Calu3 (cell line): ENCODE measurements around the gene RBP7. TPM values are rescaled to one million over a fixed set of nuclear protein-coding genes. Genes with fewer than 3 reads are reported as not detected.

Experiments
- BruUV-seq: library from RNA; stranded (reverse); fragments of 400-500 nt; replicated peaks from 2 replicates; lab custom pipeline; 2021; lab: Mats Ljungman, UMichigan
- CTCF ChIA-PET: fragments of 300-600 bp; sonication (Branson Sonifier 250); formaldehyde crosslinking; loops from one replicate; lab custom pipeline; 2022; ENCODE audit warnings: antibody characterized with exemption; lab: Charles Lee
- DNase-seq: peaks from one replicate; pipeline ENCODE4 v3.0.0; 2022
- H3K27ac Mint-ChIP-seq: one replicate; pipeline ENCODE4 v1.8.0; 2022; ENCODE audit warnings: mixed read lengths; ENCODE audit not compliant: unreplicated experiment
- H3K27me3 Mint-ChIP-seq: one replicate; pipeline ENCODE4 v1.8.0; 2022; ENCODE audit warnings: mixed read lengths; ENCODE audit not compliant: unreplicated experiment
- H3K36me3 Mint-ChIP-seq: one replicate; pipeline ENCODE4 v1.8.0; 2022; ENCODE audit warnings: mild to moderate bottlenecking, moderate library complexity, mixed read lengths; ENCODE audit not compliant: insufficient read depth, unreplicated experiment
- H3K4me1 Mint-ChIP-seq: one replicate; pipeline ENCODE4 v1.8.0; 2022; ENCODE audit warnings: mild to moderate bottlenecking, low read depth, mixed read lengths; ENCODE audit not compliant: unreplicated experiment
- H3K4me3 Mint-ChIP-seq: one replicate; pipeline ENCODE4 v1.8.0; 2022; ENCODE audit warnings: mild to moderate bottlenecking, low read depth, moderate library complexity, mixed read lengths; ENCODE audit not compliant: unreplicated experiment
- H3K9me3 Mint-ChIP-seq: one replicate; pipeline ENCODE4 v1.8.0; 2022; ENCODE audit warnings: low read depth, mixed read lengths; ENCODE audit not compliant: unreplicated experiment
- intact Hi-C: fragments of 100-400 bp; cut with micrococcal nuclease; formaldehyde crosslinking; loops from one replicate; pipeline ENCODE4 v1.10.0; 2022; ENCODE audit not compliant: unreplicated experiment
- total RNA-seq: library from RNA; stranded (reverse); gene quantifications from 2 replicates; pipeline ENCODE4 v1.2.3, GENCODE V29; 2022
- TF ChIP-seq, protein P1 (sequence below): fragments of 200-600 bp; IDR thresholded peaks from one replicate; pipeline ENCODE4 v1.8.0; 2022; ENCODE audit warnings: antibody characterized with exemption; ENCODE audit not compliant: unreplicated experiment

RBP7 gene
- total RNA-seq, 1 experiment from 2014 or later: 0.83 TPM

- no peak overlapping the region for H3K27ac Mint-ChIP-seq
- TF ChIP-seq, protein P1, sequence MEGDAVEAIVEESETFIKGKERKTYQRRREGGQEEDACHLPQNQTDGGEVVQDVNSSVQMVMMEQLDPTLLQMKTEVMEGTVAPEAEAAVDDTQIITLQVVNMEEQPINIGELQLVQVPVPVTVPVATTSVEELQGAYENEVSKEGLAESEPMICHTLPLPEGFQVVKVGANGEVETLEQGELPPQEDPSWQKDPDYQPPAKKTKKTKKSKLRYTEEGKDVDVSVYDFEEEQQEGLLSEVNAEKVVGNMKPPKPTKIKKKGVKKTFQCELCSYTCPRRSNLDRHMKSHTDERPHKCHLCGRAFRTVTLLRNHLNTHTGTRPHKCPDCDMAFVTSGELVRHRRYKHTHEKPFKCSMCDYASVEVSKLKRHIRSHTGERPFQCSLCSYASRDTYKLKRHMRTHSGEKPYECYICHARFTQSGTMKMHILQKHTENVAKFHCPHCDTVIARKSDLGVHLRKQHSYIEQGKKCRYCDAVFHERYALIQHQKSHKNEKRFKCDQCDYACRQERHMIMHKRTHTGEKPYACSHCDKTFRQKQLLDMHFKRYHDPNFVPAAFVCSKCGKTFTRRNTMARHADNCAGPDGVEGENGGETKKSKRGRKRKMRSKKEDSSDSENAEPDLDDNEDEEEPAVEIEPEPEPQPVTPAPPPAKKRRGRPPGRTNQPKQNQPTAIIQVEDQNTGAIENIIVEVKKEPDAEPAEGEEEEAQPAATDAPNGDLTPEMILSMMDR: no peak
- H3K36me3 Mint-ChIP-seq: no peaks in the 10 kb centered on the region
- H3K4me1 Mint-ChIP-seq: no peaks in the 10 kb centered on the region
- H3K4me3 Mint-ChIP-seq: no peak overlapping the region
- H3K27me3 Mint-ChIP-seq: no peaks in the 10 kb centered on the region
- intact Hi-C loops: no loop called here
- no peak for DNase-seq
- BruUV-seq: no TSS peak
- no peaks in the 10 kb centered on the region for H3K9me3 Mint-ChIP-seq
- CTCF ChIA-PET: interaction anchor here (0.7 kb wide), 1 partner anchor 240 kb away, joined by 3 read pairs; no protein-coding TSS in a partner anchor
These were observed 60.8 kb downstream of the RBP7 start for GRCh38 chr1:10057796-10058195.

- Mint-ChIP-seq H3K9me3 (no peaks in the 10 kb centered on the region), H3K27ac (no peak overlapping the region), H3K27me3 (no peaks in the 10 kb centered on the region), H3K4me3 (no peak overlapping the region), H3K4me1 (no peaks in the 10 kb centered on the region), H3K36me3 (peaks cover 5% of the 10 kb centered on the region)
- CTCF ChIA-PET: no interaction called here
- intact Hi-C loops: no loop called here
- DNase-seq: no peak
- TF ChIP-seq, protein P1: no peak
- no TSS peak for BruUV-seq
These were observed 62.3 kb downstream of the RBP7 start for GRCh38 chr1:10059342-10059718.

- no peak for DNase-seq
- no peak overlapping the region for H3K4me3 Mint-ChIP-seq
- TF ChIP-seq, protein P1: no peak
- intact Hi-C loops: no loop called here
- H3K36me3 Mint-ChIP-seq: peaks cover 5% of the 10 kb centered on the region
- BruUV-seq: no TSS peak
- no peaks in the 10 kb centered on the region for H3K9me3 Mint-ChIP-seq
- H3K4me1 Mint-ChIP-seq: no peaks in the 10 kb centered on the region
- no peak overlapping the region for H3K27ac Mint-ChIP-seq
- CTCF ChIA-PET: no interaction called here
- H3K27me3 Mint-ChIP-seq: no peaks in the 10 kb centered on the region
These were observed 63.5 kb downstream of the RBP7 start for GRCh38 chr1:10060311-10061100.

GRCh38 chr1:10061276-10061675 is 64.2 kb downstream of the RBP7 start:
- no peak for DNase-seq
- no TSS peak for BruUV-seq
- H3K4me1 Mint-ChIP-seq: no peaks in the 10 kb centered on the region
- H3K27me3 Mint-ChIP-seq: no peaks in the 10 kb centered on the region
- H3K9me3 Mint-ChIP-seq: no peaks in the 10 kb centered on the region
- intact Hi-C loops: no loop called here
- TF ChIP-seq, protein P1: no peak
- no peak overlapping the region for H3K4me3 Mint-ChIP-seq
- H3K27ac Mint-ChIP-seq: no peak overlapping the region
- CTCF ChIA-PET: interaction anchor here (0.7 kb wide), 1 partner anchor 15 kb away, joined by 3 read pairs; no protein-coding TSS in a partner anchor
- peaks cover 5% of the 10 kb centered on the region for H3K36me3 Mint-ChIP-seq
